ENCODE data around the gene YARS1.

Gene YARS1

GRCh38 chr1:32763221-32763620 lies 53.9 kb downstream of the YARS1 start:
- DNase-seq (ENCODE audit: low spot score), result no peak

DNA sequence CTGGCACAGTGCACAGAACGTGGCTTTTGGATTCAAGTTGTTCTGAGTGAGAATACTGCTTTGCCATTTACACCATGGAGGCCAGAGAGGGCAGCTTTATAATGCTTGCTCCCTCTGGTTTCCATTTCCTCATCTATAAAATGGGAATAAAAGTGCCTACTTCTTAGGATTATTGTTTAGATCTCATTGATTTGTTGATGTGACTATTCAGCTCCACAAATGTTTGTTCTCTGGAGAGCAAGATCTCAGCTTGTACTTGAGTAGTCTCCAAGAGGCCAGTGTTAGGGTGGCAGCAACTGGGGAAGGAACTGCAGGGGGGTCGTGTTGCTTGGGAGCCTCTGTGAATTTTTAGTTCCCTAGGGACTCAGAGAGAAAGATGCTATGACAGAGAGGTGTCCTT lies 55.2 kb downstream of the YARS1 start:
- DNase-seq (ENCODE audit: low spot score), result no peak

GRCh38 chr1:32761253-32761877 lies 55.8 kb downstream of the YARS1 start:
- peak; percentile 59 for DNase-seq (ENCODE audit: low spot score)

- no peak for DNase-seq (ENCODE audit: low spot score)
Measured at GRCh38 chr1:32759997-32760623, 57.0 kb downstream of the YARS1 start.

DNA sequence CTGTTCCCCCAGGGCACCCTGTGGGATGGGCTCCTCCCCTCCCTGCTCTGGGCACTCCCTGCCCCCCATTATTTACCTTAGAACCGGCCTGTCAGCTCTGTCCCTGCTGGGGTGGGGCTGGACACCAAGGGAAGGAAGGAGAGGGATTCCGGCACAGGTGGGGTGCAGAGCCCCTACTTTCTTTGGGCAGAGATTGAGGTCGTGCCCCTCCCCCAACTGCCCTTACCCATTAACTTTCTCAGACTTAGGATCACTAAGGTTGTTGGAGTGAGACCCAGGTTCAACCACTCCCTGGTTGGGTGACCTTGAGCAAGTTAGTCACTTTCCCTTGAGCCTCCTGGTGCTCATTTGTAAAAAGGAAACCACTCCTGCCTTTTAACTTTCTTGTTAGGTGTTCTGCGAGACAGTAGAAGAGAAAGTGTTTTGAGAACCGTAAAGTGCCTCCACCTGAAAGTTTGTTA lies 57.6 kb downstream of the YARS1 start:
- DNase-seq (ENCODE audit: low spot score), result no peak

DNA sequence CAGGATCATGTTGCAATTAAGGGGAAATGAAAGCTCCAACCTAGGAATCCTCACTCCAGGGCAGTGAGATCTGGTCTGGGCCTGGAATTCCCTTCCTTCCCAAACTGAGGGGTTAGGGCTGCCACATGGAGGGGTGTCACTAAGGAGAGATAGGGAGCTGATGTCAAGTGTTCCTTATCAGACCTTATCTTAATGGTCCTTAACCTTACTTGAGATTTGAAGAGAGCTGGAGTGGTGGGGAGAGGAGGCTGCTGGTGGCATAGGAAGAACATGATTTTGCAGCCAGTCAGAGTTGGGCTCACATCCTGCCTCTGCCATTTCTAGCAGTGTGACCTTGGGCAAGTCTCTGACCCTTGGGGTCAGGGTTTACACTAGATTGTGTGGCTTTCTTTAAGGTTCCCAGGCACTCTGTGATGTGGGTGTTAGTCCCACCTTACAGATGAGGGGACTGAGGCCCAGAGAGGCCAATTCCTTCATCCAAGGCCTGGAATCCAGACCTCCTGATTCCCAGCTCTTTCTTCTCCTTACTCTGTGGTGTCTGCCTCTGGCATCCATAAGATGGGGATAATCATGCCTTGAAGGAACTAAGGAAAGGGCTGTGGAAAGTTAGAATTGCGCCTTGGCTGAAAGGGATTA lies 58.2 kb downstream of the YARS1 start:
- no peak for DNase-seq (ENCODE audit: low spot score)

DNA sequence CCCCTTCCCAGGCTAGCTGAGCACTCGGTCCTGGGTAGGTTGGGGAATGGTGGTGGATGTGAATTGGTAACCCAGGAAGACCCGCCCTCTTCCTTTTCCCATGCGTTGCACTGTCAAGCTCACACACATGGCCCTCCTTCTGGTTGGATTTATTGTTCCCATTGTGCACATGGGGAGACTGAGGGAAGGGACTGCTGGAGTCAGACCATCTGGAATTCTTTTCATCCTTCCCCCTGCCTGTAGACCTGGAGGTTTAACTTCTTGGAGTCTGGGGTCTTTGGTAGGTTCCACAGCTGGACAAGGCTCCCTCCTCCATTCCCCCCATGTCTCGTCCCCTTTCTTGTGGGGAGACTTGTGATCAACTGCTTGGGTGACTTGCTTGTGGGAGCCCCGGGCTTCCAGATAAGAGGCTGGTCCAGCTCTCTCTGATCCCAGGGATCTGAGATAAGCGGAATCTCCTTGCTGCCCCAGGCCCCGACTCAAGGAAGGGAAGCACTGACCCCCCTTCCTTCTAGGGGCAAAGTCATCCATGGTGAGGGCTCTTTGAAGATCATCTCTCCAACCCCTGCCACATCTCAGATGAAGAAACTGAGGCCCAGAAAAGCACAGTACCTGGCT lies 58.9 kb downstream of the YARS1 start:
- DNase-seq (ENCODE audit: low spot score), result no peak

- DNase-seq (ENCODE audit: low spot score), result no peak
Measured at GRCh38 chr1:32757213-32757895, 59.8 kb downstream of the YARS1 start.

DNA sequence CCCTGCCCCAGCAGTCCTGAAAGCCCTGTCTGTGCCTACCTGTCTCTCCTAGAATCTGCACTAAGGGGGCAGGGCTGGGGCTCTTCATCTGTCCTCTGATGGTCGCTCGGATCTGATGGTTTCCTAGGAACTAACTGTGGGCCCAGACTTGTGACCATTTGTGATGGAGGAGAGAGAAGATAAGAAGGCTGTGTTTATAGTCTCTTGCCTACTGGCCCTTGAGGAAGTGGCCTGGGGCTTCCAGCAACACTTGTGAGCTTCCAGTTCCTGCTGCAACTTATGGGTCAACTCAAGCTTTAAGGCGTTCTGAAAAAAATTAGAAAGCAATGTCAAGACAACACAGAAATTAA lies 61.4 kb downstream of the YARS1 start:
- DNase-seq (ENCODE audit: low spot score), result no peak

- no peak for DNase-seq (ENCODE audit: low spot score)
Measured at GRCh38 chr1:32755098-32755809, 61.9 kb downstream of the YARS1 start.

DNA sequence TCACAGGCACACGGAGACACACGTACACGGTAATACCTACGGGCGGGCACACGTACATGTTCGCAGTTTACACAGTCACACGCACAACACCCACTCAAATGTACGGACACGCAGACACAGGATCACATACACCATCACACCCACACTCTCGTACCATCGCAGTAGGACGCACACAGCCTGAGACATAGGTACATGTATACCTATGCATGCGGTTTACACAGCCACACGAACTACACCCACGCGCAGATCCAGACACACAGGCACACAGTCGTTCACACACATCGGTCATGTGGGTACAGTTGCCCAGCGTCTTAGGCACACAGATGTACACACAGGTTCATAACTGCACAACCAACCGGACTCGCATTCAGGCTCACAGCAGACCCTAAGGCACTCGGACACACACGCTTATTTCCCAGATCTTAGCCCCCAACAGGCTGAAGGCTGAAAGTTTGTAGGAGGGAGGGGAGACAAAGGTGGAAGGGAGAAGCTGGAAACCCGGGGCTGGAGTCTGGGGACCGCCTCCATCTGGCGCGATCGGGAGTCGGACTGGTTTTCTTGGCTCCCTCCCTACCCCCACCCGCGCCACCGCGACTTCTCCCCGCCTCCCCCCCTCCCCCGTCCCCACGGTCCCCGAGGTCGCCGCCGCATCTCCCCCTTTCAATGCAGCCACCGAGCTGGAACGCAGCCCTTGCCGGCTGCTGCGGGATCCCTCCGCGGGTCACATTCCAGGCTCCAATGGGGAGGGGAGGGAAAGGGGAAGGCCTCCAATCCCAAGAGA lies 62.7 kb downstream of the YARS1 start:
- DNase-seq (ENCODE audit: low spot score), result no peak

- DNase-seq (ENCODE audit: low spot score), result peak; percentile 96
Measured at GRCh38 chr1:32753532-32754316, 63.4 kb downstream of the YARS1 start.

DNA sequence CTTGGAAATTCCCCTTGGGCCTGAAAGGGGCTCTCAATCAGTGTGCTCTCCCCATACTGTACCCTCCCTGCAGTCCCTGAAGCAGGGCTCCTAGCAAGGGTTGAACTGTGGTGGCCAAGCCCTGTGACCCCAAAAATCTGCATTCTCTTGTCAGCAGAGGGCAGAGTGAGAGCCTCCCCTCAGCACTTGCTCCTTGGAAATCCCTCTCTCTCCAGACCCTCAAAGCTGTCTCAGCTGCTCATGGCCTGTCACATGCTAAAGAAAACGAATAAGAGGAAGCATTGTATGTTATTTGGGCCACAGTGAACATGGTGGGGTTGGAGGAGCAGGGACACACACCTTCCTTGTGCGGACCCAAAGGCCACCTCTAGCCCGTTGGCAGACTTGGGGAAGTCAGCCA lies 67.4 kb downstream of the YARS1 start:
- no peak for DNase-seq (ENCODE audit: low spot score)

DNA sequence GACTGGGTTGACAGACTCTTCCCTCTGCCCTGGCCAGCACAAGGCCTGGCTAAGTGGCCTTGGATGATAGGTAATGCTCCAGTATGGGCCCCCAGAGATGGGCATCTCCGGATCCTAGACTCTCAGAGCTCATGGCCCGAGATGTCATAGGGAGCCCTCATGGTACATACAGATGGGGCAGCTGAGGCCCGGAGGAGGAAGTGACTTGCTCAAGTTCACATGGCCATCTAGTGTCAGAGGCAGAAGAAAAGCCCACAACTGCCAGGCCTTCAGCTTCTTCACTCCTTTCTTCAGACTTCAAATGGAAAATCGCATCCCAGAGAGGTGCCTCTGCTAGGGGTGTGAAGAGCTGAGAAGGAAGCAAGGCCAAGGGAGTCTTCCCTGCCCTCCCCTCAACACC lies 67.8 kb downstream of the YARS1 start:
- no peak for DNase-seq (ENCODE audit: low spot score)

DNA sequence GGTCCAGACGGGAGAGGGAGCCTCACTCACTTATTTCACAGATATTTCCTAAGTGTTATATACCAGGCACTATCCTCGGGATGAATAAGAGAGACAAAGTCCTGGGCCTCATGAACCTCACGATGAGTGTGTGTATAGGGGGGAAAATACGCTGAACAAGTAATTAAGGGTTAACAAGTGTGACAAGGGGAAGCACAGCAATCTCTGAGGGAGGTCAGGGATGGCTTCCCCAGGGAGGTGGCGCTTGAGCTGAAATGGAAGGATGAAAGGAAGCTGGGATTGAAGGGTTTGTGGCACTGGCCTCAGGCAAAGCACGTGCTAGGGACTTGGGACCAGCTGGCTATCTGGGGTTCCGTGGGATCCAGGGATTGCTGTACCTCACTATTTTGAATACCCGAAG lies 68.2 kb downstream of the YARS1 start:
- no peak for DNase-seq (ENCODE audit: low spot score)

- no peak for DNase-seq (ENCODE audit: low spot score)
Measured at GRCh38 chr1:32748348-32748747, 68.8 kb downstream of the YARS1 start.

DNA sequence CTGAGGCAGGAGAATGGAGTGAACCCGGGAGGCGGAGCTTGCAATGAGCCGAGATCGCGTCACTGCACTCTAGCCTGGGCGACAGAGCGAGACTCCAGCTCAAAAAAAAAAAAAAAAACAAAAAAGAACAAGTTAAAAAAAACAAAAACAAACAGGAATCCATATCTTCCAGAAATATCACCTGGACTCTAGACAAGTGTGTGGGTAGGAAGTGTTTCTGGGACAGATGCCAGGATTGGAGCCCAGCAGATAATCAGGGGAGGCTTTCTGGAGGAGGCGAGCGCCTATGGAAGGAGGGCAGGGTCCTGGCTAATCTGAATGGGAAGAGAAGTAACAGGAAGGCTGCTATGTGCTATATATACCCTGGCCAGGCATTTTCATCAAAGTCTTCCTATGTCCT lies 71.0 kb downstream of the YARS1 start:
- DNase-seq (ENCODE audit: low spot score), result no peak

DNA sequence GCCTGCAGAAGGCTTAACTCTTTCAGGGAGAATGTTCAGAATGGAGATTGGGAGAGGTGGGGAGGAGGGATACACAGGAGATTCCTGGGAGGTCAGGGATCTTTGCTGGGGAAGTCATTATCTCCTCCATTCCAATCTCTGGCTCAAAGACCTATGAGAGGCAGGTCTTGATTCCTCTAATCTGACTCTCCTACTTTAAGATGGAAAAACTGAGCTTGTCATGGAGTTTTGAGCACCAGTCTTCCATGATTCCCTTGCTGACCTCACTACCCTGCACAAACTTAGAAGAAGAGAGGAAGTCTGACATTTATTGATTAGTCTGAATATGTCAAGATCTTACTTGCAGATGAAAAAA lies 73.1 kb downstream of the YARS1 start:
- DNase-seq (ENCODE audit: low spot score), result no peak

GRCh38 chr1:32743380-32744070 lies 73.6 kb downstream of the YARS1 start:
- DNase-seq (ENCODE audit: low spot score), result peak; percentile 54

GRCh38 chr1:32742956-32743355 lies 74.2 kb downstream of the YARS1 start:
- DNase-seq (ENCODE audit: low spot score), result no peak

Measured in hepatic stellate cell (primary cell).